ENCODE results near the gene GIPC2. TPM values are rescaled to one million over a fixed set of nuclear protein-coding genes. Genes with fewer than 3 reads are reported as not detected.
"Not testable (repeated sequence)": the region's sequence is repeated elsewhere in the genome, so short reads cannot be mapped to it uniquely, and the experiment has no call there.

GIPC2 gene
- total RNA-seq, 1 donor from 2014 or later = 37.2 TPM

- DNase-seq (ENCODE audit: low read depth in 2 of 2) = no peak
Observed at GRCh38 chr1:78068681-78069283, 23.0 kb downstream of the GIPC2 start.

- DNase-seq (ENCODE audit: low read depth in 2 of 2) = no peak
Observed at GRCh38 chr1:78069784-78070183, 24.0 kb downstream of the GIPC2 start.

- DNase-seq (ENCODE audit: low read depth in 2 of 2) = no peak
Observed at GRCh38 chr1:78070210-78070609, 24.4 kb downstream of the GIPC2 start.

- peak in 1 of 2 donors; percentile 91 for DNase-seq (ENCODE audit: low read depth in 2 of 2)
Observed at GRCh38 chr1:78070758-78071157, 25.0 kb downstream of the GIPC2 start.

GRCh38 chr1:78071696-78072095 lies 25.9 kb downstream of the GIPC2 start:
- DNase-seq (ENCODE audit: low read depth in 2 of 2) = peak in 1 of 2 donors; percentile 18

- DNase-seq (ENCODE audit: low read depth in 2 of 2) = no peak
Observed at GRCh38 chr1:78072216-78072615, 26.4 kb downstream of the GIPC2 start.

- DNase-seq (ENCODE audit: low read depth in 2 of 2) = peak in 1 of 2 donors; percentile 73
Observed at GRCh38 chr1:78073441-78073840, 27.7 kb downstream of the GIPC2 start.

- peak; percentile 49 to 96 for DNase-seq (ENCODE audit: low read depth in 2 of 2)
Observed at GRCh38 chr1:78075621-78076020, 29.9 kb downstream of the GIPC2 start.

- DNase-seq (ENCODE audit: low read depth in 2 of 2) = peak; percentile 74 to 88
Observed at GRCh38 chr1:78078358-78078757, 32.6 kb downstream of the GIPC2 start.

- peak in 1 of 2 donors; percentile 49 for DNase-seq (ENCODE audit: low read depth in 2 of 2)
Observed at GRCh38 chr1:78079580-78079979, 33.8 kb downstream of the GIPC2 start.

- DNase-seq (ENCODE audit: low read depth in 2 of 2) = no peak
Observed at GRCh38 chr1:78080767-78081166, 35.0 kb downstream of the GIPC2 start.

- DNase-seq (ENCODE audit: low read depth in 2 of 2) = peak; percentile 53 to 80
Observed at GRCh38 chr1:78081980-78082860, 36.5 kb downstream of the GIPC2 start.

- DNase-seq (ENCODE audit: low read depth in 2 of 2) = not testable (repeated sequence)
Observed at GRCh38 chr1:78084639-78085038, 38.9 kb downstream of the GIPC2 start.

- DNase-seq (ENCODE audit: low read depth in 2 of 2) = no peak
Observed at GRCh38 chr1:78086697-78087096, 40.9 kb downstream of the GIPC2 start.

- no peak for DNase-seq (ENCODE audit: low read depth in 2 of 2)
Observed at GRCh38 chr1:78088015-78088414, 42.2 kb downstream of the GIPC2 start.

- DNase-seq (ENCODE audit: low read depth in 2 of 2) = no peak
Observed at GRCh38 chr1:78088486-78088885, 42.7 kb downstream of the GIPC2 start.

GRCh38 chr1:78089010-78089409 lies 43.2 kb downstream of the GIPC2 start:
- no peak for DNase-seq (ENCODE audit: low read depth in 2 of 2)

- no peak for DNase-seq (ENCODE audit: low read depth in 2 of 2)
Observed at GRCh38 chr1:78090472-78091133, 44.8 kb downstream of the GIPC2 start.

- DNase-seq (ENCODE audit: low read depth in 2 of 2) = no peak
Observed at GRCh38 chr1:78091215-78091813, 45.5 kb downstream of the GIPC2 start.

- DNase-seq (ENCODE audit: low read depth in 2 of 2) = no peak
Observed at GRCh38 chr1:78091886-78092285, 46.1 kb downstream of the GIPC2 start.

GRCh38 chr1:78092643-78093042 lies 46.9 kb downstream of the GIPC2 start:
- peak in 1 of 2 donors; percentile 34 for DNase-seq (ENCODE audit: low read depth in 2 of 2)

GRCh38 chr1:78093560-78093959 lies 47.8 kb downstream of the GIPC2 start:
- no peak for DNase-seq (ENCODE audit: low read depth in 2 of 2)

All from dermis microvascular lymphatic vessel endothelial cell (primary cell).